GM06990 (cell line): ENCODE data around the gene LZTS2.
A peak's percentile ranks its signal among the peaks of the same experiment; 100 is the strongest.

ENCODE experiments used
- DNase-seq: peaks from one replicate; pipeline ENCODE4 v3.0.0-alpha.2; 2011; ENCODE audit not compliant: insufficient read length; ENCODE audit errors: extremely low read depth
- H3K27me3 ChIP-seq: replicated peaks from 2 replicates; pipeline ENCODE4 v1.6.0; 2011; ENCODE audit warnings: low read length; ENCODE audit not compliant: control insufficient read depth, insufficient read depth
- H3K36me3 ChIP-seq: 2 replicates; pipeline ENCODE4 v1.5.1; 2011; ENCODE audit warnings: low read length; ENCODE audit not compliant: control insufficient read depth, insufficient read depth
- H3K4me3 ChIP-seq: replicated peaks from 2 replicates; pipeline ENCODE4 v1.5.1; 2011; ENCODE audit warnings: low read depth, mild to moderate bottlenecking, control low read depth, low read length
- CTCF ChIP-seq: IDR thresholded peaks from 2 replicates; pipeline ENCODE4 v1.5.1; 2011; ENCODE audit warnings: low read length, control low read depth, mild to moderate bottlenecking, inconsistent platforms; ENCODE audit not compliant: insufficient read depth, poor library complexity, severe bottlenecking

LZTS2 gene

DNA sequence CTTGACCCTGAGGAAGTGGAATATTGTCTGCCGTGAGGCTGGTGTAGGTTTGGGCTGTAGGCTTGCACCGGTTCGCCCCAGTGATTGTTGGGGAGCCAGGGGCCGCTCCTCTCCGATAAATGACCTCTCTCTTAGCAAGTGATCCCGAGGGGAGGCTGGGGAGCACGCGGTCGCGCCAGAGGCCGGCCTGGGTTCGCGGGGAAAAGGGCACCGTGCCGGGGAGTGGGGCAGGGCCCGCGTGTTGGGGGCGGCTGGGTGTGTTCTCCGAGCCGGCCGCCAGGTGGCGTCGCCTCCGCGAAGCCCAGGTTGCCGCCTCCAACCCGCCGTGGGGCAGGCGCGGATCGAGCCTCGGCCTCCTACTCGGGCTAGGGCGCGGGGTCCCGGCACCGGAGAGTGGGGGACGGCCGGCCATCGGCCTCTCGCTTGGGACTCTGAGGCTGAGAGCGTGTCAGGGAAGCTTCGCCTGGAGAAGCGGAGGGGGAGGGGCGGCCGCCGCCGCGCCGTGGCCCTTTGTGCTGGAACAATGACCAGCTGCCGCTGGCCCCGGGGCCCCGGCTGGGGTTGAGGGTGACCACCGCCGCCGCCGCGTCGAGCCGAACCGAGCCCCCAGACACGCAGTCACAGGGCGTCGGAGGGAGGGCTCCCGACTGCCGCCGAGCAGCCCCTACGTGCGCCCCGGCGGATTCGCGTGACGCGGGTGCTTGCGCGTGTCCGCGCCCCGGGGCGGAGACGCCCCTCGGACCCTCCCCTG is 442 bp upstream of the LZTS2 start:
- TF ChIP-seq CTCF = peak; percentile 65
- DNase-seq = peak; percentile 81
- Histone ChIP-seq H3K4me3 (peak overlapping the region; percentile 92), H3K27me3 (no peaks in the 10 kb centered on the region), H3K36me3 (peaks cover 5% of the 10 kb centered on the region)

DNA sequence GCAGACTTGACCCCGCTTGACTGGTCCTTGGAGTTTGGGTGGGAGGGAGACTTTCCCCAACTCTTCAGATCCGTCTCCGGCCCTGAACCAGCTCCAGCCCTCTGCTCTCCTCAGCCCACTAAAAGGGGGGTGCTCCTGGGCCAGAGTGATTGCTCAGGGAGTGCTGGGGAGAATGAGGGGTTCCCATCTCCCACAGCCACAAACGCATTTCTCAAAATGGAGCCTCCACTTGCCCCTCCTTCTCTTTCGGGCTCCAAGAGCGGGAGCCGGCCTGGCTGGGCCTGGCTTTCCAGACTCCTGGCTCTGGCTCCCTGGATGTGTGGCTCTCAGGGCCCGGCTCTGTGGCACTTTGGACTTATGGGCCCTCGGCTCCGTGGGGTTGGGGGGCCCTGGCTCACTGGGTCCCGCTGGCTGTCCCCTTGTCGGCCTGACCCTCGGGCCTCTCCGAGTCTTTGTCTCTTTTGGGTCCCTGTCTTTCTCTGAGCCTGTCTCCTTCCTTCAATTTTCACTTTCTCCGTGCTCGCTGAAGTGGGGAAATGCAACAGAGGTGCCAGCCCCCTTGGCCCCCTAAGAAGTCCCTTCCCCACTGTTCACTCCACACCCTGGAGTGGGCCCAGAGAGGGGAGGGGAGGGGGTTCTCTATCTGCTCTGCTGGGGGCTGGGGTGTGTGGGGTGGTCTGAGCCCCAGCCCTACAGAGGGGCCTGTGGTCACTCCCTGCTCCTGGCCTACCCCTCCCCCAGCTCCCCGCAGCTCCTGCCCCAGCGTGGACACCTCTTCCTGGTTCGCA is 713 bp downstream of the LZTS2 start:
- Histone ChIP-seq H3K27me3 (no peaks in the 10 kb centered on the region), H3K4me3 (peak overlapping the region; percentile 53), H3K36me3 (peaks cover 4% of the 10 kb centered on the region)
- no peak for DNase-seq
- no peak for TF ChIP-seq CTCF

DNA sequence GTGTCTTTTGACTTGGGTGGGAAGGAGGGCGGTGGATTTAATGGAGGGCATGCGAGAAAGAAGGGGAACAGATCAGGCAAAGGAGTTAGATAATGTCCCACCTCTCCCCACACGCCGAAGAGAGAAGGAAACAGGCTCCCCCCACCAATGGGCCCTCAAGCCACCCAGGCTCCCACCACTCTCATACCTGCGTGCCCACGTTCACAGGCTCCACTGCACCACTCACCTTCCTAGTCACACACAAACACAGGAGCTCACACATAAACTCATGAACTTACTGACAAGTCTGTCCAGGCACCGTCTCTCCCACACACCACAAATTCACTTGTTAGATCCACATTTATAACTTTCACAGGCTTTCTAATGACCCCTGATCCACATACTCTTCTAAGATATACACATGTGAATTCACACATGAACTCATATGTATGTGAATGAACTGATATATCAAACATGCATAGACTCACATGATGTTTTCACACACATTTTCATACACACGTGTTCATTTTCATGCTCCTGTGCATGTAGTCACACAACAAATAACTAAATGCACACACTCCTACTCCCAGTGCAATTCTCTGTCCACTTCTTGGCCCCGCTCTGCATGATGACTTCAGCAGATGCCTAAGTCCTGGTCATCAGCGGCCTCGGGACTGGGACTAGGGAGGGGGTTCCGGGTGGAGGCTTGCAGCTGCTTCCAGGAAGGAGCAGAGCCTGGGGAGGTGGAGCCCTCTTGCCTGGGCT is 1.5 kb downstream of the LZTS2 start:
- no peak overlapping the region for H3K4me3 ChIP-seq
- no peak for TF ChIP-seq CTCF
- no peak for DNase-seq
- H3K27me3 ChIP-seq = no peaks in the 10 kb centered on the region
- H3K36me3 ChIP-seq = peaks cover 4% of the 10 kb centered on the region

DNA sequence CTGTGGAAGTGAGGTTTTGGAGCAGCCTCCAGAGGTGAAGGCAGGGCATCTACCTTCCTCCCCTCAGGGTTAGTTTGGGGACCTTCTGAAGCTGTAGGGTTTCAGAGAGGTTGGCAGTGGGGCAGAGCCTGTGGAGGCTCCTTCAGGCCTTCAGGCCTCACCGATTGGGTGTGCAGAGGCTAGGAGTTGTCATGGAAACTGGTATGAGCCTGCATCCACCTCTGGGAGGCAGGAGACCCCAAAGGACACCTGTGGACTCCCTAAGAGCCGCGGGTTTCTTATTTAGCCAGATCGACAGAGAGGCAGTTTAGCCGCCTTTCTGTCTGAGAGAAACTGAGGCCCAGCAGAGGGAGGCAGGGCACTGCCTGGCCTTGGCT is 2.0 kb downstream of the LZTS2 start:
- H3K4me3 ChIP-seq = no peak overlapping the region

GRCh38 chr10:101002456-101002855 is 2.8 kb downstream of the LZTS2 start:
- TF ChIP-seq CTCF = no peak
- Histone ChIP-seq H3K27me3 (no peaks in the 10 kb centered on the region), H3K36me3 (peaks cover 4% of the 10 kb centered on the region), H3K4me3 (no peak overlapping the region)
- DNase-seq = no peak

More for the DNA sequence above, 2.0 kb downstream of the LZTS2 start:
- peaks cover 4% of the 10 kb centered on the region for H3K36me3 ChIP-seq
- TF ChIP-seq CTCF = no peak
- H3K27me3 ChIP-seq = no peaks in the 10 kb centered on the region
- DNase-seq = no peak
